ENCODE measurements around the gene MCM3. TPM values are rescaled to one million over a fixed set of nuclear protein-coding genes. Genes with fewer than 3 reads are reported as not detected.

The MCM3 gene
- total RNA-seq, 1 experiment from 2014 or later = 161 TPM

DNA sequence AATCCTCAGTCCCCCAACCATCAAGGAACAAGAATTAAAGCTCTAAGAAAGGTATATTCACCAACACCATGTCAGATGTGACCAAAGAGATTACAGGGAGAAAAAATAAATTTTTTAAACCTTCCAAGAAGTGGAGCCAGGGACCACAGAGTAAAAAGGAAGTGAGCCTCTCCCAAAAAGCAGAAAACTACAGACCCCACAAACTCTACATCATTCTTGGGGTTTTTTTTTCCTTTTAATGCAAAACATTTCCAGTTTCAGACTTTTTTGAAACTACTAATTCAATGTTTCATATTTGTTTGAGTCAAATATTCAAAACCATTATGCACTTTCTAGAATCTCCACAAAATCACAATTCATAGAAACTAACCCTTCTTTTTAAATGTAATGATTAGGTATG, 33.4 kb downstream of the MCM3 start:
- no peak for DNase-seq (ENCODE audit: low spot score)

DNA sequence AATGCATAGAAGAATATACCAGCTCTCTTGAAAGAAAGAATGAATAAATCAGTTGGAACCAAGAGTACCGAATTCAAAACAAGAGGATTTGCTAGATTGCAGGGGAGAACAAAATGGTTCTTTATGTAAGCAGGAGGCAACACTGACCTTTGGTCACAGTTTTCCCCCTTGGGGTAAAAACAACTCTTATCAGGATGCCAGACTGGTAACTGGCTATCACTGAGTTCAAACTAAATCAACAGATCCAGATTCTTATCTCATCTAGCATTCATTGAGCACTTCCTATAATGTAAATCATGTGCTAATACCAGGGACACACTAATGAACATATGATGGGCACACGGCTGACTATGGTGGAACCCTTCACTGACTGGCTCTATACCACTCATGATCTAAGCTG, 35.5 kb downstream of the MCM3 start:
- no peak for DNase-seq (ENCODE audit: low spot score)

DNA sequence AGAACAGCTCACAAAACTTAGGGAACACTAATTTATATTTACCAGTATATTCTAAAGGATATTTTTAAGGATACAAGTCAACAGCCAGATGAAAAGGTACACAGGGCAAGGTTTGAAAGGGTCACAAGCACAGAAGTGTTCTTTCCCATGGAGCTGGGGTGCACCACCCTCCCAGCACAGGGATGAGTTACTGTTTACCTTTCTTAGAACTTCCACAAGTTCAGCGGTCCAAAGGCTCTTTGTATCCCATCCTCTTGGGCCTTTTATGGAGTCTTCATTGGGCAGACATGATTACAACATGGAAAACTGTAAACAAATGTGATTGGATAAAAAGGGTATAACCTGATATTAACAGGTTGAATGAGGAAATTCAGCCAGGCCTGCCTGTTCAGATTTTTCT, 39.1 kb downstream of the MCM3 start:
- DNase-seq (ENCODE audit: low spot score) = no peak

DNA sequence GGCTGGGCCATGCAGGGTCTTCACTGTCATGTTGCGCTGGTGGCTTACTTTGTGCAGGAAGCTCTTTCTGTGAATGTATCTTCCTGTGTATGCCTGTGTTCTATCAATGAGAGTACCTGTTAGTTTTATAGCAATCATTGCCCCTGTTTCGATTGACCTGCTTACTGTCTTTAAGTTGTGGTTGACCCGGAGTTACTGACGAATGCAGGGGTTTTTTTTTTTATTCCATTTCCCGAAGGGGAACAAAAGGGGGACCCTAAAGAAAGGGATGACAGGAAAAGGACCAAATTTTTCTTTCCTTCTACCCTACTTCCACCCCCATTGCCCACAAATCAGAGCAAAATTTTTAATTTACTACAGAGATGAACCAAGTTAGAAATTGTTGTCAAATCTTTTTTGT, 40.1 kb downstream of the MCM3 start, which contains the start of gene IL17F:
TSS of gene IL17F (minus strand) at position 101 of the 400 bp plus-strand sequence. CDS start at position 30, 71 bp downstream.
- no peak for DNase-seq (ENCODE audit: low spot score)

DNA sequence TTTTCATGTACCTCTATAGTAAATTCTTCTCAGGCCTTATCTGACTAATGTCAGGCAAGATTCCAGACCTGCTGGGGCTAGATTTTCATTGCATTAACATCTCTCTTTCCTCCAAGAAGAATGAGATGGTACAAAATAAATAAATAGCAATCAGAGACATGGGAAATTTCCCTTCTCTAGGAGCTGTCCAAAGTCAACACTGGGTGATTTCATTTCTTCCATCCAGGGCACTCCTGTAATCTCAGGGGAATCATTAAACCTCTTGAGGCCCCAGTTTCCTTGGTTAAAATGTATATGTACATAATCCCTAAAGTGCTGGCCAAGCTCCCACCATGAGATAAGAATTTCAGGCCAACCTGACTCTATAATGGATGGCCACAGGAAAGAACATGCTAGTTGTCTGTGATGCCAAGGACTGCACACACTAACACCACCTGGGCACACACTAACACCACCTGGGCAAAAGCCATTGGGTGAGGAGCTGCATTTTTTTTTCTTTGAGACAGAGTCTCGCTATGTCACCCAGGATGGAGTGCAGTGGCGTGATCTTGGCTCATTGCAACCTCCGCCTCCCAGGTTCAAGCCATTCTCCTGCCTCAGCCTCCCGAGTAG, 41.2 kb downstream of the MCM3 start:
- peak; percentile 52 for DNase-seq (ENCODE audit: low spot score)

DNA sequence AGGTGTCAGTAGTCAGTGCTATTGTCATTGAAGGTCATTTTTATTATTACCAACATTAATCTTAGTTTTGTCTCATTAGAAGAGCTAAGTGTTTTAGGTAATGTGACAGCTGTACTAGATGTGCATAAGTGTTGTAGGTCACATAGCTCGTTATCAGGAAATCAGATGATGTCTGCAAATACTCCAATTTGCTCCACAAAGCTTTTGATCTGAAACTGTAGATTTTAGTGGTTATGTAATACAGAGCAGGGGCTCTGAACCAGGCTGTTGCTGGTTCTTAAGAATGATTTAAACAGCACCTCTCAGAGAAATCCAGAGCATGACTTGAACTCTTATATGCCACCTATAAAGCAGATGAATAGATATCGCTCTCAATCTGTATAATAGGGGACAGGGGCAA, 42.7 kb downstream of the MCM3 start:
- DNase-seq (ENCODE audit: low spot score) = no peak

DNA sequence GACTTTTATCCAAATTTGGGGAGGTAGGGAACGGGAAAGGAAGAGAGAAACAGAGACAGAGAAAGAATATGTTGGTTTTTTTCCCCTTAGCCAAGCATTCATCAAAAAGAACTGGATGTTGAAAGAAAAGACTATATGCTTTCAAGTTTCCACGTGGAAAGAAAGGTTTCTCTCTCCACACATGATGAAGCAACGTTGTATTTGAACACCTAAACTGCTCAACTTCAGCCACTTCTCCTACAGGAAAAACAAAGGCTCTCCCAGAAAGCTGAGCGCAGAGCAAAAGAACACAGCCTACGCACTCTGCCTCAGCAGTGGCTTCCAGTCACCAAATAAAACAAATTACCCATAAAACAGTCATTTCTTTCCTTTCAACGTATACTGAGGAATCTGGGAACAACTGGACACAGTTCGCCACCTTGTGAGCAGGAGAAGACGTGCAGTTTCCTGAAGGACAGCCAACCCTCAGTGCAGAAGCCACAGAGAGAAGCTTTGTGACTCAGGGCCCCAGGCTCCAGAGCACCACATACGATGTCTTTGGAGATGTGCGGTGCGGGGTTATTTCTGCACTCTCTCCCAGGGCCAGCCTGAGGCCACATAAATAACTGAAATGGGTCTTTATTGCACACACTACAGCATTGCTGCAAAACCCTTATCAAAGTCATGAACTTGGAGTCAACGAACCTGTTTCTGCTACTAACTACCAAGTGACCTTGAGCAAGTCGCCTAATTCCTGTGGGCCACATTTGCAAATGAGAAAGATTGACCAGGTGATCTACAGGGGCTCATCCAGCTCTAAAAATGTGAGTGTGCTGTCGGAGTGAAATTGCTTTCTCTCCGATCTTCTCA, 50.3 kb downstream of the MCM3 start:
- peak; percentile 91 for DNase-seq (ENCODE audit: low spot score)

DNA sequence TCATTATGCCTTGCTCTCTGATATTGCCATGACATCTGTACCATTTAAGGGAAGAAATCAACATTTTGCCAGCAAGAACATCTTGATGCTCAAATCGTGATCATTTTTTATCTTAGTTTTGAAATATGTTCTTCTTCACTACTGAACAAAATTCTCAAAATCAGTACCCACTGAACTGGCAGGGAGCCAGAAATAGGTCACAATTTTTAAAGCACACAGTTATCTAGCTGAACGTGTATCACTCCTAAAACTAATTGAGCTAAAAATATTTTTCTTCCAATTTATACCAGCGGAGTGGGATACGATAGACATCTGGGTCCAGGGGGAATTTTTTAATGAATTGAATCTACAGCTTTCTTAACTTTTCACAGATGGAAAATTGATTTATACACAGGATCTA, 51.5 kb downstream of the MCM3 start:
- DNase-seq (ENCODE audit: low spot score) = no peak

DNA sequence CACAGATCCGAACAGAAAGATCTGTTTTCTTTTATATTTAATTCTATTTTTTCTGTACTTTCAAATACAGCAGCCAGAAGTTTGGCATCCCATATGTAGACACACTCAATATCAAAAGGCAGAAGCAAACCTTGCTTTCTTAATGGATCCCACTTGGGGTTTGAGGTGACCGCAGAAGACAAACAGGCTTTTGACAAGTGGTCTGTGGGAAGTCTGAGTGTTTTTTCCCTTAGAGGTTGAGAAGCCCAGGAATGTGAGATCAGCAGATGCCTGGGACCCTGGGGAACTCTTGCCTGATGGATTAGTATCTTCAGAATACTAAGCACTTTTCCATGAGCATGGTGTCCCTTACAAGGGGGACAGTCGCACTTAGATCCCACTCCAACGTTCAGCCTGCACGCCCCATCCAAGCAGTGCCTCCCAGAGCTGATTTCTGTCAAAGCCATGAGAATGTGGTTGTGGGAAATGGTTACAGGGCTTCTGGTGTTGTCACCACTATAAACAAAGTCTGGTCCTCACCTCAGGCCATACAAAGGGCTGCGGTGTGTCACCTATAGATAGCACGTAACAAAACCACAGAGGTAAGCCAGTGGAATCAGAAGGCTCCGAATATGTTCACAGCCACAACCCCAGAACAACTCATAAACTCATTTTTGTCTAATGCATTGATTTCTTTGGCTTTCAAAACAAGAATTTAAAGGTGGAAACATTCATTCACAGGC, 53.0 kb downstream of the MCM3 start:
- peak; percentile 37 for DNase-seq (ENCODE audit: low spot score)

DNA sequence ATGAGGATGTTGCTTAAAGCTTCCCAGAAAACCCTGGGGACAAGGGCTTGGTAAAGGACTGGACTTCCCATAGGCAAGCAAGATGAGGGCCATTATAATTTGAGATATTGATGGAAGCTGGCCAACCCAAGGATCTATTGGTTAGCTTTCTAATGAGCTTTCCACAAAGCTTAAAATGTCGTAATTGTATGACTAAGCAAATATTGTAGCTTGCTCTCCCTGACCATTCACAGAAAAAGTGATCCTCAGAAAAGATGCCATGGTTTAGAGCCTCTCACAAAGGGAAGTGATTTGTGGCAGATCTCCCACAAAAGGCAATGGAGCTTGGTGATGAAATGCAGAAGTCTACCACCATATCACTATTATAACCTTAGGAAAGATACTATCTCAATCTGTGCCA, 53.9 kb downstream of the MCM3 start:
- DNase-seq (ENCODE audit: low spot score) = no peak

DNA sequence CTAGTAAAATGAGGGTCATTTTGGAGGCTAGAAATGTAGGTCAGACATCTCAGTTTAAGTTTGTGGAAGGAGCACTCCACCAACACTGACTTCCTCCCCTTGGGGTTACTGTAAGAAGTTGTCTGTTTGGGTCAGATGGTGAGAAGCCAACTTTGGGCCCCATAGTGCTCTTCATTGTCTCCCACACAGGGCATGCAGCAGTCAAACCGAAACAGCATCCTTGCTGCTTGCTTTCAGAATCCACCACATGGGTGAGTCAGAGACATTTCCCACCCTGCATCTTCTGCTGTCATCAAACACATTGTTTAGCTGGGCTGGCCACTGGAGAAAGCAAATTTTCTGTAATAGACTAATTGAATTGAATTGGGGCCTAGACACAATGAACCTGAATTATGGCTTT, 57.0 kb downstream of the MCM3 start:
- DNase-seq (ENCODE audit: low spot score) = no peak

DNA sequence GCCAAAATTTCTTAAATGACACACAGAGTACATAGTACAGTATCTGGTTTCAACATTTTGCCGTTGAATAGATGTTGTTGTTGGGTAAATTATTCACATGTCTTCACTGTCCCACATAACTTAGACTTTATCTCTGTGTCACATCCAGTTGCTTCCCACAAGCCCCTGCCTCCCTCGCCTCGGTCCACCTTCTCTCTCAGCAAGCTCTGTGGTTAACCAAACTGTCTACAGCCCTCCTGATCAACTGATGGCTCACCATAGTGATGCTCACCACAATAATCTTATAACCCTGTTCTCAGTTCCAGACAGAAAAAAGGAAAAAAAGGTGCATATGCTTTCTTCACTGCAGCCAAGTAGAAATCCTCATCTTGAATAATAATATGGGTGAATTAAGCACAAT, 63.2 kb downstream of the MCM3 start:
- peak; percentile 20 for DNase-seq (ENCODE audit: low spot score)

DNA sequence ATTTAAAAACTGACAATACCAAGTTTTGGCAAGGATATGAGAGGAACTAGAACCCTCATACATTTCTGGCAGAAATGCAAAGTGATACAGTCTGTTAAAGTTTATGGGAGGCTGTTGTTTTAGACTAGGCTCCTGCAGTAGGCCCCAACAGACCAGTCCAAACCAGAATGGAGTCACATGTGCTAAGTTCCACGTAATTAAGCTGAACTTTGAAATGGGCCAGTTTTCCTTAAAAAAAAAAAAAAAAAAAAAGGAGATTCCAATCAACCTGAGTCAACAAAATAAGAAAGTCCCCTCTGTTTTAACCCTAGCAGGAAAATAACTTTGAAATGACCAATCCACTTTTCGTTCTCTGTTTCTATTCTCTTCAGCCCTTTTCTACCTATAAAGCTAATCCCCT, 66.8 kb downstream of the MCM3 start:
- no peak for DNase-seq (ENCODE audit: low spot score)

DNA sequence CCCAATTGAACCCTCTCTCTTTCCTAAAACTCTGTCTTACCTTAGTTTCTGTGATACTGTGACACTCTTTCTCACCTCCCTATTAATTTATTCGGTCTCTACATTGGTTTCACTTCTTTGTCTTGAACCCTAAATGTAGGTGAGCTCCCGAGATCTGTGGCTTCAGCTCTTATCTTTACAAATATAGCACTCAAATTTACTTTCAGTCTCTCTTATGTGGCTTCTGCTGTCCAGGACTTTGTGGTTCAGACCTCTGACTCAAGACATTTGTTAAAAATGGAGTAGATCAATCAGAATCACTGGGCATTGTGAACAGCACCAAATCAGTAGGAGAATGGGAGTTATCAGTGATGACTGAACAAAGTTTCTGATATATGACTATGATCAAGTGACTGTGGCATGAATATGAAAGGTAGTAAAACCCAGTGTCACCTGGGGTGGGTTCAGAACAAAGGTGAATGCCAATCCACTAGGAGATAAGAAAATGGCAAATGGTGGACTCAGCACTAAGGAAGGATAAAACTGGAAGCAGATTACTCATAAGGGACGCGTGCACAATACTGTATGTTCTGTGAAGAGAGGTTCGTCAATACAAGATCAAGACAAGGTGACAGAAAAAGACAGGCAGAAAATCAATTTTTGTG, 67.5 kb downstream of the MCM3 start:
- no peak for DNase-seq (ENCODE audit: low spot score)

DNA sequence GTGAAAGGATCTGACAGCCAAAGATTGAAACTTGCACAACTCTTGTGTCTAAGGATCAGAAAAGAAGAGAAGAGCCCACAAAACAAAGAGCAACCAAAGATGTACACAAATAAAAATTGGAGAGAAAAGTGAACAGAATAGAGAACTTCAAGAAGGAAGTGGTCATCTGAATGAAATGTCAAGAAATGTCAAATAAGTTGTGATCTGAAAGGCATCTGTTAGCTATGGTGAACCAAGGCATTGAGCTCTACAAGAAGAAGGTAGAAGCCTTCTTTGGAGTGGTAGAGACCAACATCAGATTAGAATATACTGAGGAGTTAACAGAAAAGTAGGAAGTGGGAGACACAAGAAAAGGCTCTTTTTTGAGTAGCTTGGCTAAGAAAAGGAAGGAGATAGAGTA, 68.8 kb downstream of the MCM3 start:
- no peak for DNase-seq (ENCODE audit: low spot score)

Other genes starting within 250 kb of the MCM3 start
- gene PKHD1, start 197.1 kb downstream of the MCM3 start, total RNA-seq (2014; rRNA removed; shearing (Covaris generic)) = not detected in 2 replicates
- not detected in 2 replicates for gene IL17A, start 98.4 kb downstream of the MCM3 start, total RNA-seq (2014; rRNA removed; shearing (Covaris generic))
- gene IL17F, start 40.2 kb downstream of the MCM3 start, total RNA-seq (2014; rRNA removed; shearing (Covaris generic)) = not detected in 2 replicates
- 3.8 and 4.5 TPM in 2 replicates for gene PAQR8, start 77.4 kb upstream of the MCM3 start, total RNA-seq (2014; rRNA removed; shearing (Covaris generic))
- 24.7 and 35.9 TPM in 2 replicates for gene EFHC1, start 135.6 kb upstream of the MCM3 start, total RNA-seq (2014; rRNA removed; shearing (Covaris generic))

Data from H4 (cell line).